Calu3 (cell line): ENCODE measurements around the gene KXD1. TPM values are rescaled to one million over a fixed set of nuclear protein-coding genes. Genes with fewer than 3 reads are reported as not detected.
"Not testable (repeated sequence)": the region's sequence is repeated elsewhere in the genome, so short reads cannot be mapped to it uniquely, and the experiment has no call there.

Source experiments
- BruUV-seq: library from RNA; stranded (reverse); fragments of 400-500 nt; replicated peaks from 2 replicates; lab custom pipeline; 2021; lab: Mats Ljungman, UMichigan
- CTCF ChIA-PET: fragments of 300-600 bp; sonication (Branson Sonifier 250); formaldehyde crosslinking; loops from one replicate; lab custom pipeline; 2022; ENCODE audit warnings: antibody characterized with exemption; lab: Charles Lee
- DNase-seq: peaks from one replicate; pipeline ENCODE4 v3.0.0; 2022
- H3K27ac Mint-ChIP-seq: one replicate; pipeline ENCODE4 v1.8.0; 2022; ENCODE audit warnings: mixed read lengths; ENCODE audit not compliant: unreplicated experiment
- H3K27me3 Mint-ChIP-seq: one replicate; pipeline ENCODE4 v1.8.0; 2022; ENCODE audit warnings: mixed read lengths; ENCODE audit not compliant: unreplicated experiment
- H3K36me3 Mint-ChIP-seq: one replicate; pipeline ENCODE4 v1.8.0; 2022; ENCODE audit warnings: mild to moderate bottlenecking, moderate library complexity, mixed read lengths; ENCODE audit not compliant: insufficient read depth, unreplicated experiment
- H3K4me1 Mint-ChIP-seq: one replicate; pipeline ENCODE4 v1.8.0; 2022; ENCODE audit warnings: mild to moderate bottlenecking, low read depth, mixed read lengths; ENCODE audit not compliant: unreplicated experiment
- H3K4me3 Mint-ChIP-seq: one replicate; pipeline ENCODE4 v1.8.0; 2022; ENCODE audit warnings: mild to moderate bottlenecking, low read depth, moderate library complexity, mixed read lengths; ENCODE audit not compliant: unreplicated experiment
- H3K9me3 Mint-ChIP-seq: one replicate; pipeline ENCODE4 v1.8.0; 2022; ENCODE audit warnings: low read depth, mixed read lengths; ENCODE audit not compliant: unreplicated experiment
- intact Hi-C: fragments of 100-400 bp; cut with micrococcal nuclease; formaldehyde crosslinking; loops from one replicate; pipeline ENCODE4 v1.10.0; 2022; ENCODE audit not compliant: unreplicated experiment
- total RNA-seq: library from RNA; stranded (reverse); gene quantifications from 2 replicates; pipeline ENCODE4 v1.2.3, GENCODE V29; 2022
- TF ChIP-seq, protein P1 (sequence below): fragments of 200-600 bp; IDR thresholded peaks from one replicate; pipeline ENCODE4 v1.8.0; 2022; ENCODE audit warnings: antibody characterized with exemption; ENCODE audit not compliant: unreplicated experiment

The KXD1 gene
- total RNA-seq, 1 experiment from 2014 or later: 61.5 TPM

GRCh38 chr19:18522124-18522861, 35.4 kb upstream of the KXD1 start:
- Mint-ChIP-seq H3K36me3 (peaks cover 35% of the 10 kb centered on the region), H3K27me3 (no peaks in the 10 kb centered on the region), H3K4me1 (peaks cover 8% of the 10 kb centered on the region), H3K27ac (peak overlapping the region; percentile 96), H3K4me3 (peak overlapping the region; percentile 84), H3K9me3 (no peaks in the 10 kb centered on the region)
- TF ChIP-seq, protein P1, sequence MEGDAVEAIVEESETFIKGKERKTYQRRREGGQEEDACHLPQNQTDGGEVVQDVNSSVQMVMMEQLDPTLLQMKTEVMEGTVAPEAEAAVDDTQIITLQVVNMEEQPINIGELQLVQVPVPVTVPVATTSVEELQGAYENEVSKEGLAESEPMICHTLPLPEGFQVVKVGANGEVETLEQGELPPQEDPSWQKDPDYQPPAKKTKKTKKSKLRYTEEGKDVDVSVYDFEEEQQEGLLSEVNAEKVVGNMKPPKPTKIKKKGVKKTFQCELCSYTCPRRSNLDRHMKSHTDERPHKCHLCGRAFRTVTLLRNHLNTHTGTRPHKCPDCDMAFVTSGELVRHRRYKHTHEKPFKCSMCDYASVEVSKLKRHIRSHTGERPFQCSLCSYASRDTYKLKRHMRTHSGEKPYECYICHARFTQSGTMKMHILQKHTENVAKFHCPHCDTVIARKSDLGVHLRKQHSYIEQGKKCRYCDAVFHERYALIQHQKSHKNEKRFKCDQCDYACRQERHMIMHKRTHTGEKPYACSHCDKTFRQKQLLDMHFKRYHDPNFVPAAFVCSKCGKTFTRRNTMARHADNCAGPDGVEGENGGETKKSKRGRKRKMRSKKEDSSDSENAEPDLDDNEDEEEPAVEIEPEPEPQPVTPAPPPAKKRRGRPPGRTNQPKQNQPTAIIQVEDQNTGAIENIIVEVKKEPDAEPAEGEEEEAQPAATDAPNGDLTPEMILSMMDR: no peak
- peak; percentile 98 for DNase-seq
- CTCF ChIA-PET: interaction anchor here (0.7 to 1.7 kb wide), 2 partner anchors 17 to 26 kb away, joined by 5 to 6 read pairs; no protein-coding TSS in a partner anchor
- intact Hi-C loops: no loop called here
- BruUV-seq: no TSS peak

DNA sequence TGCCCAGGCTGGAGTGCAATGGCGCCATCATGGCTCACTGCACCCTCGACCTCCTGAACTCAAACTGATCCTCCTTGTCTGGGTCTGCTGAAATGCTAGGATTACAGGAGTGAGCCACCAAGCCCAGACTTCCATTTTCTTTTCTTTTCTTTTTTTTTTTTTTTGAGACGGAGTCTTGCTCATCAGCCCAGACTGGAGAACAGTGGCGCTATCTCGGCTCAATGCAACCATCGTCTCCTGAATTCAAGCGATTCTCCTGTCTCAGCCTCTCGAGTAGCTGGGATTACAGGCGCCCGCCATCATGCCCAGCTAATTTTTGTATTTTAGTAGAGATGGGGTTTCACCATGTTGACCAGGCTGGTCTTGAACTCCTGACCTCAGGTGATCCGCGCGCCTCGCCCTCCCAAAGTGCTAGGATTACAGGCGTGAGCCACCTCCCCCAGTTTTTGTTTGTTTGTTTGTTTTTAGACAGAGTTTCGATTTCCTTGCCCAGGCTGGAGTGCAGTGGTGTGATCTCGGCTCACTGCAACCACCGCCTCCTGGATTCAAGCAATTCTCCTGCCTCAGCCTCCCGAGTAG, 34.7 kb upstream of the KXD1 start:
- peak overlapping the region; percentile 84 for H3K4me3 Mint-ChIP-seq
- peak overlapping the region; percentile 96 for H3K27ac Mint-ChIP-seq
- CTCF ChIA-PET: interaction anchor here (0.7 to 1.7 kb wide), 2 partner anchors 18 to 27 kb away, joined by 5 to 6 read pairs; no protein-coding TSS in a partner anchor

GRCh38 chr19:18523841-18524240, 33.8 kb upstream of the KXD1 start:
- TF ChIP-seq, protein P1: no peak
- CTCF ChIA-PET: no interaction called here
- Mint-ChIP-seq H3K4me1 (peaks cover 8% of the 10 kb centered on the region), H3K27ac (no peak overlapping the region), H3K36me3 (peaks cover 35% of the 10 kb centered on the region), H3K4me3 (no peak overlapping the region), H3K27me3 (no peaks in the 10 kb centered on the region), H3K9me3 (no peaks in the 10 kb centered on the region)
- BruUV-seq: no TSS peak
- intact Hi-C loops: no loop called here
- DNase-seq: no peak

More for the DNA sequence above, 34.7 kb upstream of the KXD1 start:
- intact Hi-C loops, H3K9me3 Mint-ChIP-seq, H3K27me3 Mint-ChIP-seq, DNase-seq, H3K4me1 Mint-ChIP-seq: not testable (repeated sequence)
- H3K36me3 Mint-ChIP-seq: peaks cover 35% of the 10 kb centered on the region
- TSS peak; percentile 86 for BruUV-seq

DNA sequence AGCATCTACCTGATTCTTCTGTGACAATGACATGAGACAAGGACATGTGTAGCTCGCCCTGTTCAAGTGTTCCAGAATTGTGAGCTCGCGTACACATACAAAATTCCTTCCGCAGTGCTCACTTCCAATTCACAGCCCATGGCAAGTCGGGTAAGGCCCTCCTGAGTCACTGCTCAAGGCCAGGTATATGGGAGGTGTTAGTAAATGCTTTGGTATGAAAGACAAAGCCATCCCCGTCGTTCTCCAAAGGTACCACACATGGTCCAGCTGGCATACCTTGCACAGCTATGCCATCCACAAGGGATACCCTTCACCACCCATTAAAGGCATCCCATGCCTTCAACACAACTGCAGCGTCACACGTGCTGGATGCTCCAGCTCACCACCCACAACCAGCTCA, 31.4 kb upstream of the KXD1 start:
- CTCF ChIA-PET: interaction anchor here (0.7 kb wide), 1 partner anchor 45 kb away, joined by 3 read pairs; no protein-coding TSS in a partner anchor
- TF ChIP-seq, protein P1: no peak
- H3K9me3 Mint-ChIP-seq: no peaks in the 10 kb centered on the region
- peaks cover 15% of the 10 kb centered on the region for H3K36me3 Mint-ChIP-seq
- no peaks in the 10 kb centered on the region for H3K4me1 Mint-ChIP-seq
- no TSS peak for BruUV-seq
- DNase-seq: no peak
- H3K27ac Mint-ChIP-seq: no peak overlapping the region
- no peak overlapping the region for H3K4me3 Mint-ChIP-seq
- intact Hi-C loops: no loop called here
- no peaks in the 10 kb centered on the region for H3K27me3 Mint-ChIP-seq
